ENCODE measurements around the gene HARBI1.

The HARBI1 gene, protein sequence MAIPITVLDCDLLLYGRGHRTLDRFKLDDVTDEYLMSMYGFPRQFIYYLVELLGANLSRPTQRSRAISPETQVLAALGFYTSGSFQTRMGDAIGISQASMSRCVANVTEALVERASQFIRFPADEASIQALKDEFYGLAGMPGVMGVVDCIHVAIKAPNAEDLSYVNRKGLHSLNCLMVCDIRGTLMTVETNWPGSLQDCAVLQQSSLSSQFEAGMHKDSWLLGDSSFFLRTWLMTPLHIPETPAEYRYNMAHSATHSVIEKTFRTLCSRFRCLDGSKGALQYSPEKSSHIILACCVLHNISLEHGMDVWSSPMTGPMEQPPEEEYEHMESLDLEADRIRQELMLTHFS

DNA sequence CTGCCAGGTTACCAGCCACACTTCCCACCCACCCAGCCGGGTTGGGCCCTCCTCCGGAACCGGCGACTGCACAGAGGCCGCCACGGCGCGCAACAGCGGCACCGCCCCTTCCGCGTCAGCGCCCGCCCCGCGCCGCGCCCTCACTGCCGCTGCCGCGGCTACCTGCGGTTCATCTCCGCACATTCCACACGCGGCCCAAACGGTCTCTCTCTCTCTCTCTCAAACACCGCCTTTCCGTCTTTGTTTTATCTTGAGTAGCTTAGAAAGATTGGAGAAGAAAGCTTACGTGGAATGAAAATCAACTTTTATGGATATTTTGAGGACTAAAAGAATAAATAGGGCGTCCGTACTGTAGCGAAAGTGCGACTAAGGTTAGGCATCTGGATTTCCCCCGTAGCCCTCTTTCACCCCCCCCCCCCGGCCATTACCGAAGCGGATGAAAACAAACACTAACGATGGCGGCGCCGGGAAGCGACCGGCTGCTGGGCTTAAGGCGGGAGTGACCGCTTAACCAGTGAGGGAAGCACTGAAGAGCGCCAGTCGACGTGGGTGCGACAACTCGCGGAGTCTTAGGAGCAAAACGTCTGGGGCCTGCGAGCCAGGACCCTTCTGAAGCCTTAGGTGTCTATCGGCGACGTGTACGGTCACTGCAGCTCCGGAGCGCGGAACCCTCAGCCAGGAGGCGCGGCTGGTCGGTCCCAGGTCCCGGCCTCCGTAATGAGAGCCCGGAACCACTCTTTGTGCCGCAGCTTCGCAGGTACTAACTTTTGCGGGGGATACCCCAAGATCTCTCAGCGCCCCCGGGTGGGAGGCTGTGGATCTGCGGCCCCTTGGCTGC, at the start of gene HARBI1, which contains the start of gene ATG13:
Gene HARBI1, minus strand, starts transcription at position 94 of the 838 bp plus-strand sequence. CDS start 990 bp downstream, outside the sequence.
Gene ATG13, plus strand, starts transcription at position 420 of the 838 bp plus-strand sequence. CDS start 26,739 bp downstream, outside the sequence.
- no peaks in the 10 kb centered on the region for H3K9me3 ChIP-seq (ENCODE audit: insufficient read depth, low read depth, low read length)
- H3K4me3 ChIP-seq (ENCODE audit: low read length), result peak within 1 kb of the TSS; percentile 96
- no peaks in the 10 kb centered on the region for H3K27me3 ChIP-seq (ENCODE audit: insufficient read depth, low read length)
- peak within 1 kb of the TSS; percentile 76 for H3K27ac ChIP-seq (ENCODE audit: low read length)
- H3K9ac ChIP-seq (ENCODE audit: low read depth, low read length), result peak within 1 kb of the TSS; percentile 93
- H3K4me1 ChIP-seq (ENCODE audit: insufficient read depth, low read length), result 0 out of 2 replicates have a peak, but pooled peaks cover 3% of the 10 kb centered on the region
- H3K36me3 ChIP-seq (ENCODE audit: insufficient read depth, low read depth, low read length), result peaks cover 7% of the 10 kb centered on the region; the same call in 1 of the 2 replicates

DNA sequence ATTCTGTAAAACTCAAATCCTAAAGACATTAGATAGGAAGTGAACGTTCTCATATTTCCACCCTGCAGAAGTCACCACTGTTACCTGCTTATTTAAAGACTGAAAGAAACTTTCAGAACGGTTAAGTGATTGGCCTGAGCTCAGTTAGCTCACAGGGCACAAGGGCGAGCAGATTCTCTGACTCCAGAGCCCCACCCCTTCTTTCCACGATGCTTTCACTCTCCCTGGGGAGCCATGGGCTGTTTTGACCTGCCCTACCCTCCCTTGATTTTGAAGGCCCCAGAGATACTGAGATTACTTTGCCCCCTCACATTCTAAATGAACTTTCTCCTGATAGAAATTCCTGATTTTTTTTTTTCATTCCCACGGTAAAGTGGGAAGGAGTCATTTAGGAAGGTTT, 49.5 kb upstream of the HARBI1 start:
- Histone ChIP-seq H3K9me3 (ENCODE audit: insufficient read depth, low read depth, low read length) (no peaks in the 10 kb centered on the region), H3K36me3 (ENCODE audit: insufficient read depth, low read depth, low read length) (peaks cover 88% of the 10 kb centered on the region), H3K4me1 (ENCODE audit: insufficient read depth, low read length) (no peaks in the 10 kb centered on the region), H3K27me3 (ENCODE audit: insufficient read depth, low read length) (no peaks in the 10 kb centered on the region), H3K27ac (ENCODE audit: low read length) (no peak overlapping the region), H3K9ac (ENCODE audit: low read depth, low read length) (no peak overlapping the region), H3K4me3 (ENCODE audit: low read length) (no peak overlapping the region)

DNA sequence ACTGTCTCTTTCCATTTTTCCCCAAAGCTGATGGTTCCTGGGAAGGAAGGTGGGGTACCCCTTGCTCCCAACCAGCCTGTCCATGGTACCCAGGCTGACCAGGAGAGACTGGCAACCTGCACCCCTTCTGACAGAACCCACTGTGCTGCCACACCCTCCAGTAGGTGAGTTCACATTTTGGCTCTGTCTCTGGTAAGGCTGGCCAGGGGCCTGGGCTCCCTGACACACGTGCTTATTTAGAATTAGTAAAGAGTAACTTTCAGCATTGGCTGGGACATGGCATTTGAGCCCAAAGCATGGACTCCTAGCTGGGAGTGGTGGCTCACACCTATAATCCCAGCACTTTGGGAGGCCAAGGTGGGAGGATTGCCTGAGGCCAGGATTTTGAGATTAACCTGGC, 48.3 kb upstream of the HARBI1 start:
- Histone ChIP-seq H3K4me3 (ENCODE audit: low read length) (no peak overlapping the region), H3K9ac (ENCODE audit: low read depth, low read length) (no peak overlapping the region), H3K36me3 (ENCODE audit: insufficient read depth, low read depth, low read length) (peaks cover 79% of the 10 kb centered on the region), H3K27me3 (ENCODE audit: insufficient read depth, low read length) (no peaks in the 10 kb centered on the region), H3K9me3 (ENCODE audit: insufficient read depth, low read depth, low read length) (no peaks in the 10 kb centered on the region), H3K27ac (ENCODE audit: low read length) (no peak overlapping the region), H3K4me1 (ENCODE audit: insufficient read depth, low read length) (no peaks in the 10 kb centered on the region)

DNA sequence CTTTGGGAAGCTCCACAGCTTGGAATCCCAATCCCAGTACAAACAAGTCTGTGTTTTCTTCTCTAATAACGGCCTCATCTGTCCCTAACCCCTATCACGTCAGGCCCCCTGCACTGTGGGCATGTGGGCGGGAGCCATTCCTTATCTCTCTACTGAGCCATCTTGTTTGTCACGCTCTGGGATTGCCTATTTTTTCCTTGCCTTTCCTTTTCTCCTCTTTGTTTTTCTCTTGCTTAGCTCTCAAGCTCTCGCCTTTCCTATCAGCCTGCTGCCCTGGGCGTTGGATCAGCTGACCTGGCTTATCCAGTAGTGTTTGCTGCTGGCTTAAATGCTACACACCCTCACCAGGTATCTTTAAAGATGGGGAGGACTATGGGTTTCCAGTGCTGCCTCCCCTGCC, 47.6 kb upstream of the HARBI1 start:
- Histone ChIP-seq H3K27ac (ENCODE audit: low read length) (no peak overlapping the region), H3K36me3 (ENCODE audit: insufficient read depth, low read depth, low read length) (peaks cover 81% of the 10 kb centered on the region), H3K27me3 (ENCODE audit: insufficient read depth, low read length) (no peaks in the 10 kb centered on the region), H3K9me3 (ENCODE audit: insufficient read depth, low read depth, low read length) (no peaks in the 10 kb centered on the region), H3K4me1 (ENCODE audit: insufficient read depth, low read length) (no peaks in the 10 kb centered on the region), H3K9ac (ENCODE audit: low read depth, low read length) (no peak overlapping the region), H3K4me3 (ENCODE audit: low read length) (no peak overlapping the region)

DNA sequence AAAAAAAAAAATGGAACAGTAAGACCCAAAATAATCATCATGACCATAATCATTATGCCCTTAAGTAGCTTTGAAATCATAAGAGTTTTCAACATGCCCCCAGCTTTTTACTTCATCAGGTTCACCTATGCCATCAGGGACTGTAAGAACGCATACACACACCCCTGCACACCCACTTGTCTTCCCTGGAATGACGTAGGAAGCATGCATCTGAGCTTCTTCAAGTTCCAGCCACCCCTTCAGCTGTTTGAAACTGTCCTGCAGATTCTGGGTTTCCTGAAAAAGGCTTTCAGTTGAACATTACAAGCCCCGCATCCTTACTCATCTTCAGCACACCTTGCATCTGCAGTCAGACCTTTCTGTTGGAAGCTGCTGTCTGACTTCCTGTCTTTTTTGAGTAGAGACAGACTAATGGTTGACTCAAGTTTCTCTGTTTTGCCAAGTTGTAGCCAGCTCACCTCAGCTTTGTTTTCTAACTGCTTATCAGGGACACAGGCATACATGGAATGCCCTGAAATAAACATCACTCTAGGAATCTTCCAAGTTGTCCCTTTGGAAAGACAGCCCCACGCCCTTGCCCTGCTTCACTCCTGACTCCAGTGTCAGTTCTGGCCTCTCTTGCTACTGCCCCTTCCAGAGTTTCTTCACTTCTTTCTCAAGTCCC, 46.4 kb upstream of the HARBI1 start:
- Histone ChIP-seq H3K27ac (ENCODE audit: low read length) (no peak overlapping the region), H3K4me1 (ENCODE audit: insufficient read depth, low read length) (no peaks in the 10 kb centered on the region), H3K36me3 (ENCODE audit: insufficient read depth, low read depth, low read length) (peaks cover 81% of the 10 kb centered on the region)

DNA sequence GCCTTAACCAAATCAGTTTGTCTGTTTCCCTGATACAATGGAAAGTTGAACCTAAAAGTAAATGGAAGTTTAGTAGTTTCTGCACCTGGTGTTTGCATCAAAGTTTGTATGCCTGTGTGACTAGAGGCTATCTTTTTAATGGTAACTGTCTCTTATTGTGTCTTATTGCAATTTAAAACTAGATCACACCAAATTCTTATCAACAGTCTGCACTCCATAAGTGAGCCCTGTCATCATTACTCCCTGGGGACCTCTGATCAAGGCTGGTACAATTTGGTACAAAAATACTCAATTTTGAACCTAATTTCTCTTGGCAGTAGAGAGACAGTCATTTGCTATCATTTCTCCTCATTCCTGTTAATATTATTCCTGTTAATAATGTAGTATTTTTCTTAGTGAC, 45.3 kb upstream of the HARBI1 start:
- Histone ChIP-seq H3K36me3 (ENCODE audit: insufficient read depth, low read depth, low read length) (peaks cover 81% of the 10 kb centered on the region), H3K9ac (ENCODE audit: low read depth, low read length) (no peak overlapping the region), H3K27me3 (ENCODE audit: insufficient read depth, low read length) (no peaks in the 10 kb centered on the region), H3K27ac (ENCODE audit: low read length) (no peak overlapping the region), H3K4me1 (ENCODE audit: insufficient read depth, low read length) (no peaks in the 10 kb centered on the region), H3K9me3 (ENCODE audit: insufficient read depth, low read depth, low read length) (no peaks in the 10 kb centered on the region), H3K4me3 (ENCODE audit: low read length) (no peak overlapping the region)

More for the DNA sequence above, 46.4 kb upstream of the HARBI1 start:
- Histone ChIP-seq H3K9ac (ENCODE audit: low read depth, low read length) (no peak overlapping the region), H3K27me3 (ENCODE audit: insufficient read depth, low read length) (no peaks in the 10 kb centered on the region), H3K9me3 (ENCODE audit: insufficient read depth, low read depth, low read length) (no peaks in the 10 kb centered on the region), H3K4me3 (ENCODE audit: low read length) (no peak overlapping the region)

DNA sequence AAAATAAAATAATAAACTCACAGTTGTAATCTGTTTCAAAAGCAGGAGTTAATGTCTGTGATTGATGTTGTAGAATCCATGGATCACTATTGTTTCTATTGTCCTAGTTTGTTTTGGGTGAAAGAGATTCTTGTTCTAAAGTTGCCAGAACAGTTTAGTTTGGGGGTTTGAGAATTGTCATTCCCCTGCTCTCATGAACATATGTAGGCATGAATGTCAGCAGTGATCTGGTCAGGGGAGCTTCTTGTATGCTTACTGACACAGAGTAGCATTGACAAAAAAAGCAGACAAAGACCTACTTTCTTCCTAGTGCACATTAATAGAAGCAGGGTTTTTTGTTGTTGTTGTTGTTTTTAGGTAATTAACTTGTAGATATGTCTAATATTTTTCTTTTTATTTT, 44.8 kb upstream of the HARBI1 start:
- H3K4me1 ChIP-seq (ENCODE audit: insufficient read depth, low read length), result no peaks in the 10 kb centered on the region
- peaks cover 81% of the 10 kb centered on the region for H3K36me3 ChIP-seq (ENCODE audit: insufficient read depth, low read depth, low read length)
- H3K4me3 ChIP-seq (ENCODE audit: low read length), result no peak overlapping the region
- H3K9ac ChIP-seq (ENCODE audit: low read depth, low read length), result no peak overlapping the region
- H3K27ac ChIP-seq (ENCODE audit: low read length), result no peak overlapping the region
- H3K9me3 ChIP-seq (ENCODE audit: insufficient read depth, low read depth, low read length), result no peaks in the 10 kb centered on the region
- no peaks in the 10 kb centered on the region for H3K27me3 ChIP-seq (ENCODE audit: insufficient read depth, low read length)

DNA sequence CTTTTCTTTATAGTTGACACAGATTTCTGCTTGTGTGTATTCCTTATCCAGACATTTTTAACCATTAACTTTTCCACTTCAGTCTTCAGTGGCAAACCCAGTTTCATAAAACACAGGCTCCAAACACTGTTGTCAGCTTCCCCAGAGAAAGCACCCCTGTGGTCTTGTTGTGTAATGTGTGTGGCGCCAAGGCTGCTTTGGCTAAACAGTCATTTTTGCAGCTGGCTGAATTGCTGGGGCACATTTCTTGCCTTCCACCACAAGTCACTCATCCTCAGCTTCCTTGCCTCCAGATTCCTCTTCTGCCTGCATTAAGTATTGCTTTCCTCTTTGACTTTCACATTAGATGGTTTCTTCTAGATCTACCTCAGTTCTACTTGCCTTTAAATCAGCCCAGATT, 42.9 kb upstream of the HARBI1 start:
- no peak overlapping the region for H3K9ac ChIP-seq (ENCODE audit: low read depth, low read length)

DNA sequence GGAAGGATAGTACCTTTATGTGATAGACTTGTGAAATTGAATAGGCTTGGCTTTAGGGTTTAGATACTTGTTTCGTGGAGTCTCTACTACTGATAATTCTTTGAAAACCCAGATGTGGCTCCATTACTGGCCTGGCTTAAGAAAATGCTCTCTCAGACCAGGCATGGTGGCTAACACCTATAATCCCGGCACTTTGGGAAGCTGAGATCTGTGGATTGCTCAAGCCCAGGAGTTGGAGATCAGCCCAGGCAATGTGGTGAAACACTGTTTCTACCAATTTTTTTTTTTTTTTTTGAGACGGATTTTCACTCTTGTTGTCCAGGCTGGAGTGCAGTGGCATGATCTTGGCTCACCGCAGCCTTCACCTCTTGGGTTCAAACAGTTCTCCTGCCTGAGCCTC, 41.2 kb upstream of the HARBI1 start:
- no peak overlapping the region for H3K9ac ChIP-seq (ENCODE audit: low read depth, low read length)
- no peaks in the 10 kb centered on the region for H3K4me1 ChIP-seq (ENCODE audit: insufficient read depth, low read length)
- H3K27me3 ChIP-seq (ENCODE audit: insufficient read depth, low read length), result no peaks in the 10 kb centered on the region
- H3K4me3 ChIP-seq (ENCODE audit: low read length), result no peak overlapping the region
- no peaks in the 10 kb centered on the region for H3K9me3 ChIP-seq (ENCODE audit: insufficient read depth, low read depth, low read length)
- H3K36me3 ChIP-seq (ENCODE audit: insufficient read depth, low read depth, low read length), result peaks cover 72% of the 10 kb centered on the region
- no peak overlapping the region for H3K27ac ChIP-seq (ENCODE audit: low read length)

More for the DNA sequence above, 42.9 kb upstream of the HARBI1 start:
- Histone ChIP-seq H3K27me3 (ENCODE audit: insufficient read depth, low read length) (no peaks in the 10 kb centered on the region), H3K4me3 (ENCODE audit: low read length) (no peak overlapping the region), H3K9me3 (ENCODE audit: insufficient read depth, low read depth, low read length) (no peaks in the 10 kb centered on the region), H3K36me3 (ENCODE audit: insufficient read depth, low read depth, low read length) (peaks cover 77% of the 10 kb centered on the region), H3K4me1 (ENCODE audit: insufficient read depth, low read length) (no peaks in the 10 kb centered on the region), H3K27ac (ENCODE audit: low read length) (no peak overlapping the region)

DNA sequence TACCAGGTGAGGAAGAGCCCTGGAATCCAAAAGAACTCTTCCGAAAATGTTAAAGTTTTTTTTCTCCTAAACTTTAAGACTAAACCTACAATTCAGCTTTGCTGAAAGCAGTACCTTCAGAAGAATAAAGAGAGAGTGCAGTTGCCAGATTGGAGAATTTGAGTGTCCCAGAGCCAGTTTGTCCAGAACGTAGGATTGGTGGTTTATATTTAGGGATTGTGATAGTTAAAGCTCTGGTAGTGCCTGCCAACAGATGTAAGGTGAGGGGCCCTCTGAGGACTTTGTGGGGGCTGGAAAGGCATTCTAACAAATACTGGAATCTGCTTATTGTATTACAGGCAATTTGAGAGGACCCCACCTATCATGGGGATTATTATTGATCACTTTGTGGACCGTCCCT, 40.2 kb upstream of the HARBI1 start:
- Histone ChIP-seq H3K36me3 (ENCODE audit: insufficient read depth, low read depth, low read length) (peaks cover 75% of the 10 kb centered on the region), H3K4me1 (ENCODE audit: insufficient read depth, low read length) (no peaks in the 10 kb centered on the region), H3K4me3 (ENCODE audit: low read length) (no peak overlapping the region)

DNA sequence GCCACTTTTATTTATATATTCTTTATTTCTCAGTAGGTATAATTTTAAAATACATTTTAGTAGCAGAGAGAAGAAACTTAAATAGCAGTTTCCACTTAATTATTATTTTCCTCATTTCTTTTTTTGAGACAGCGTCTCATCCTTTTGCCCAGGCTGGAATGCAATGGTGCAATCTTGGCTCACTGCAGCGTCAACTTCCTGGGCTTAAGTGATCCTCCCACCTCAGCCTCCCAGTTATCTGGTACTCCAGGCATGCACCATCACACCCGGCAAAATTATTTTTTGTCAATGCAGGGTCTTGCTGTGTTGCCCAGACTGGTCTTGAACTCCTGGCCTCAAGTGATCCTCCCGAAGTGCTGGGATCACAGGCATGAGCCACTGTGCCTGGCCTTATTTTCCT, 38.6 kb upstream of the HARBI1 start:
- Histone ChIP-seq H3K4me3 (ENCODE audit: low read length) (no peak overlapping the region), H3K36me3 (ENCODE audit: insufficient read depth, low read depth, low read length) (peaks cover 82% of the 10 kb centered on the region), H3K27me3 (ENCODE audit: insufficient read depth, low read length) (no peaks in the 10 kb centered on the region), H3K9me3 (ENCODE audit: insufficient read depth, low read depth, low read length) (no peaks in the 10 kb centered on the region), H3K4me1 (ENCODE audit: insufficient read depth, low read length) (no peaks in the 10 kb centered on the region), H3K27ac (ENCODE audit: low read length) (no peak overlapping the region), H3K9ac (ENCODE audit: low read depth, low read length) (no peak overlapping the region)

More for the DNA sequence above, 40.2 kb upstream of the HARBI1 start:
- Histone ChIP-seq H3K27me3 (ENCODE audit: insufficient read depth, low read length) (no peaks in the 10 kb centered on the region), H3K9ac (ENCODE audit: low read depth, low read length) (no peak overlapping the region), H3K9me3 (ENCODE audit: insufficient read depth, low read depth, low read length) (no peaks in the 10 kb centered on the region), H3K27ac (ENCODE audit: low read length) (no peak overlapping the region)

Measured in iPS-20b (cell line).